Skeletal muscle tissue (tissue), 4 donors: Measurements from ENCODE around the gene ENAH. TPM values are rescaled to one million over a fixed set of nuclear protein-coding genes. Genes with fewer than 3 reads are reported as not detected.

ENCODE experiments used
- H3K27ac ChIP-seq: one replicate; pipeline ENCODE4 v1.7.0; 2013; ENCODE audit warnings: mild to moderate bottlenecking, low read depth, low read length, inconsistent platforms
- H3K27me3 ChIP-seq, 3 donors: one replicate each; pipeline ENCODE4 v1.7.0; 2013; ENCODE audit warnings: low read length in 3 of 3; ENCODE audit not compliant: control insufficient read depth in 3 of 3, insufficient read depth in 3 of 3
- H3K36me3 ChIP-seq, 3 donors: one replicate each; pipeline ENCODE4 v1.7.0; 2013; ENCODE audit warnings: low read length in 3 of 3; ENCODE audit not compliant: control insufficient read depth in 3 of 3, insufficient read depth in 3 of 3
- H3K4me1 ChIP-seq, 3 donors: one replicate each; pipeline ENCODE4 v1.7.0; 2013; ENCODE audit warnings: low read length in 3 of 3, mild to moderate bottlenecking in 3 of 3; ENCODE audit not compliant: control insufficient read depth in 3 of 3, insufficient read depth in 3 of 3
- H3K4me3 ChIP-seq, 3 donors: one replicate each; pipeline ENCODE4 v1.7.0; 2013; ENCODE audit warnings: low read length in 3 of 3
- H3K9ac ChIP-seq, 3 donors: one replicate each; pipeline ENCODE4 v1.7.0; 2013; ENCODE audit warnings: low read length in 3 of 3, mild to moderate bottlenecking in 3 of 3, moderate library complexity in 2 of 3, low read depth in 1 of 3
- H3K9me3 ChIP-seq, 3 donors: one replicate each; pipeline ENCODE4 v1.7.0; 2013; ENCODE audit warnings: low read length in 3 of 3; ENCODE audit not compliant: control insufficient read depth in 3 of 3
- total RNA-seq: library from RNA; depleted of rRNA; stranded (reverse); fragments of >200 nt; gene quantifications from one replicate; pipeline ENCODE4 v1.2.3, GENCODE V29; 2014
- donor health status: Osteomylitis.

ENAH gene
- total RNA-seq, 1 donor from 2014 or later: 38.6 TPM

- peak overlapping the region in 1 of 3 donors; percentile 58 for H3K9ac ChIP-seq
- H3K27me3 ChIP-seq: peaks cover 0 to 15% (median 10%) of the 10 kb centered on the region in 3 donors
- no peak overlapping the region for H3K4me3 ChIP-seq
- no peaks in the 10 kb centered on the region for H3K36me3 ChIP-seq
- H3K9me3 ChIP-seq: no peaks in the 10 kb centered on the region
- H3K27ac ChIP-seq: peak overlapping the region; percentile 48
- H3K4me1 ChIP-seq: peaks cover 19 to 43% (median 36%) of the 10 kb centered on the region in 3 donors
Observed at GRCh38 chr1:225446981-225447615, 205.8 kb downstream of the ENAH start.

GRCh38 chr1:225446595-225446960 lies 206.3 kb downstream of the ENAH start:
- no peaks in the 10 kb centered on the region for H3K36me3 ChIP-seq
- no peak overlapping the region for H3K4me3 ChIP-seq
- peaks cover 19 to 43% (median 37%) of the 10 kb centered on the region in 3 donors for H3K4me1 ChIP-seq
- H3K27me3 ChIP-seq: peaks cover 0 to 15% (median 10%) of the 10 kb centered on the region in 3 donors
- H3K9me3 ChIP-seq: no peaks in the 10 kb centered on the region
- H3K9ac ChIP-seq: no peak overlapping the region
- peak overlapping the region; percentile 48 for H3K27ac ChIP-seq

GRCh38 chr1:225445639-225446594 lies 207.0 kb downstream of the ENAH start:
- Histone ChIP-seq H3K9ac (no peak overlapping the region), H3K27me3 (peaks cover 0 to 15% (median 10%) of the 10 kb centered on the region in 3 donors), H3K4me1 (peaks cover 19 to 41% (median 37%) of the 10 kb centered on the region in 3 donors), H3K9me3 (no peaks in the 10 kb centered on the region), H3K36me3 (no peaks in the 10 kb centered on the region), H3K27ac (peak overlapping the region; percentile 48), H3K4me3 (no peak overlapping the region)

- Histone ChIP-seq H3K36me3 (no peaks in the 10 kb centered on the region), H3K4me3 (no peak overlapping the region), H3K27me3 (peaks cover 0 to 2% (median 0%) of the 10 kb centered on the region in 3 donors), H3K9ac (no peak overlapping the region), H3K27ac (no peak overlapping the region), H3K9me3 (no peaks in the 10 kb centered on the region), H3K4me1 (peaks cover 7 to 26% (median 22%) of the 10 kb centered on the region in 3 donors)
Observed at GRCh38 chr1:225442123-225442505, 210.8 kb downstream of the ENAH start.

- H3K27ac ChIP-seq: no peak overlapping the region
- H3K4me3 ChIP-seq: no peak overlapping the region
- no peak overlapping the region for H3K9ac ChIP-seq
- H3K4me1 ChIP-seq: peaks cover 7 to 20% (median 17%) of the 10 kb centered on the region in 3 donors
- no peaks in the 10 kb centered on the region for H3K27me3 ChIP-seq
- no peaks in the 10 kb centered on the region for H3K9me3 ChIP-seq
- H3K36me3 ChIP-seq: no peaks in the 10 kb centered on the region
Observed at GRCh38 chr1:225441314-225442122, 211.4 kb downstream of the ENAH start.

GRCh38 chr1:225440380-225441221 lies 212.3 kb downstream of the ENAH start:
- Histone ChIP-seq H3K9ac (no peak overlapping the region), H3K36me3 (no peaks in the 10 kb centered on the region), H3K27me3 (no peaks in the 10 kb centered on the region), H3K4me3 (no peak overlapping the region), H3K27ac (no peak overlapping the region), H3K9me3 (no peaks in the 10 kb centered on the region), H3K4me1 (peaks cover 2 to 12% (median 7%) of the 10 kb centered on the region in 3 donors)

- H3K36me3 ChIP-seq: no peaks in the 10 kb centered on the region
- H3K9me3 ChIP-seq: no peaks in the 10 kb centered on the region
- H3K4me3 ChIP-seq: no peak overlapping the region
- H3K9ac ChIP-seq: no peak overlapping the region
- H3K27ac ChIP-seq: no peak overlapping the region
- H3K27me3 ChIP-seq: no peaks in the 10 kb centered on the region
- peaks cover 0 to 5% (median 2%) of the 10 kb centered on the region in 3 donors for H3K4me1 ChIP-seq
Observed at GRCh38 chr1:225437710-225438437, 215.0 kb downstream of the ENAH start.
